Cardiac ventricle fibroblast (primary cell): ENCODE data around the gene POLR3F. TPM values are rescaled to one million over a fixed set of nuclear protein-coding genes. Genes with fewer than 3 reads are reported as not detected.

Experiments
- total RNA-seq: library from RNA; depleted of rRNA; stranded (reverse); fragments of >200 nt; gene quantifications from 2 replicates; pipeline ENCODE4 v1.2.3, GENCODE V29; 2015

POLR3F gene, protein sequence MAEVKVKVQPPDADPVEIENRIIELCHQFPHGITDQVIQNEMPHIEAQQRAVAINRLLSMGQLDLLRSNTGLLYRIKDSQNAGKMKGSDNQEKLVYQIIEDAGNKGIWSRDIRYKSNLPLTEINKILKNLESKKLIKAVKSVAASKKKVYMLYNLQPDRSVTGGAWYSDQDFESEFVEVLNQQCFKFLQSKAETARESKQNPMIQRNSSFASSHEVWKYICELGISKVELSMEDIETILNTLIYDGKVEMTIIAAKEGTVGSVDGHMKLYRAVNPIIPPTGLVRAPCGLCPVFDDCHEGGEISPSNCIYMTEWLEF
- 4.9 TPM in 2 replicates for total RNA-seq

DNA sequence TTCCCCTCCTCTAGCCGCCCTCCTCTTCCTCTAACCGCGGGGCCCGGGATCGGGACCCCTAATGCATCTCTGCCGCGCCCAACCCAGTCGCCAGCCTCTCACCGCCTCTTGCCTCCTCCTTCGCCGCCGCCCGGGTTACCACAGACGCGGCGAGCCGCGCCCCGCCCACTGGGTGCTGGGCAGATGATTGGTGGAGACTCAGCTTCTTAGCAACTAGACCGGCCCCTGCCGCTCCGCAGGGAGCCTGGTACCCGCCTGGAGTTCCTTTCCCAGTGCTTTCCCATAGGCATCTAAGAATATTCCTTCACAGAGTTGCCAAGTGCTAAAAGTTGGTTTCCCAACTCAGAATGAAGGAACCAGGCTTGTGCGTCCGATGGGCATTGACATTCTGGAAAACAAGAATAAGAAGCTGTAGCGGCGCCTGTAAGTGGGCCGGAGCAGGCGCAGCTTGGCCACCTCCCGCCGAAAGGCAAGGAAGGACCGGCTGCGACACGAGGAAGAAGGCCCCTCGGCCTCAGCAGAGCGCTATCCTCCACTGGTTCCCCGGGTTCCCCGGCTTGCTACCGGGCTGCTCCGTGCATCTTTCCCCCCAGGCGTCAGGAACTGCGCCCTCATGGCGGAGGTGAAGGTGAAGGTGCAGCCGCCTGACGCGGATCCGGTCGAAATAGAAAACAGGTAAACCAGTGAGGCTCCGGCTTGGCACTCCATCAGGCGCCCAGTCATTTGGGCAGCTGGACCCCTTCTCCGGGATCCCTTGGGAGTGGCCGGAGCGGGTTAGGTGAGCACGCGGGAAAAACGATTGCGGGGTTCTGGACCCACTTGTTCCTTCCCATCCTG, at the start of gene POLR3F, which contains the start of gene DZANK1:
Gene POLR3F (plus strand): TSS at position 497 of the 837 bp plus-strand sequence. CDS start 117 bp downstream, at position 614.
Gene DZANK1 (minus strand): TSS at position 137 of the 837 bp plus-strand sequence. CDS start 1,672 bp downstream, outside the sequence.

DNA sequence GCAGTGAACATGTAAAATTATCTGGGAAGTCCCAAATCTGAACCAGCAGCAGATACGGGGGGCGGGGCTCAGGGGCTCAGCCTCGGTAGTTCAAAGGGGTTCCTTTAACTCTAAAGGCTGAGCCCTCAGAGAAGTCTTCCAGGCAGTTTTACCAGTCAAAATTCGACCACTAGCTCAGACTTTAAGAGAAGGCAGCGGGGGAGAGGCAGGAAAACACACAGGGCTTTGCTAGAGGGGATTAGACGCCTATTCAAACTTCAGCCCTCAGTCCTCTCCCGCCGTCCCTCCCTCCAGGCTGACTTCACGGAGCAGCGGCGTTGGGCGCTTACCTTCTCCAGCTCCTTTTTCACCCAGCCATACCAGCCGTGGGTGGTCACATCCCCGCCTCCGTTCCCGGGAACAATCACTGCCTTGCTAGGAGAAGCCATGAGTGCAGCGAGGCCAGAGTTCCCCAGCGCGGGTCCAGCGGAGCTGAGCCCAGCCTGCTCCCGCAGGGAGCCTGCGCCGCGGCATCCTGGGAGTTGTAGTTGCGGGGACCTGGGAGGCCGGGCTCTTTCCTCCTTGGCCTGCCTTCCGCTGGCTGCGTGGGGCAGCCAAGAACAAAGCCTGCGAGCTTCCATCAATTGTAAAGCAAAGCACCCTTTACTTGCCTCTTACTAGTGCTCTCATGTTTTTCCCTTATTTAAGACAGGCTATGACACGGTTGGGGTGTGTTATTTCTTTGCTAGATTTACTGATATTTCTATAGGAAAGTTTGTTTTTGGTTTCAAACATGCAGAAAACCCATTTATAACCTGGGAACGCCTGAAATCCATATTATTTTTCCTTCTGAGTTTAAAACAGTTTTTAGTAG, 29.8 kb downstream of the POLR3F start, which contains the start of gene RBBP9:
Gene RBBP9 (minus strand): TSS at position 486 of the 853 bp plus-strand sequence. CDS start 58 bp downstream, at position 428.

DNA sequence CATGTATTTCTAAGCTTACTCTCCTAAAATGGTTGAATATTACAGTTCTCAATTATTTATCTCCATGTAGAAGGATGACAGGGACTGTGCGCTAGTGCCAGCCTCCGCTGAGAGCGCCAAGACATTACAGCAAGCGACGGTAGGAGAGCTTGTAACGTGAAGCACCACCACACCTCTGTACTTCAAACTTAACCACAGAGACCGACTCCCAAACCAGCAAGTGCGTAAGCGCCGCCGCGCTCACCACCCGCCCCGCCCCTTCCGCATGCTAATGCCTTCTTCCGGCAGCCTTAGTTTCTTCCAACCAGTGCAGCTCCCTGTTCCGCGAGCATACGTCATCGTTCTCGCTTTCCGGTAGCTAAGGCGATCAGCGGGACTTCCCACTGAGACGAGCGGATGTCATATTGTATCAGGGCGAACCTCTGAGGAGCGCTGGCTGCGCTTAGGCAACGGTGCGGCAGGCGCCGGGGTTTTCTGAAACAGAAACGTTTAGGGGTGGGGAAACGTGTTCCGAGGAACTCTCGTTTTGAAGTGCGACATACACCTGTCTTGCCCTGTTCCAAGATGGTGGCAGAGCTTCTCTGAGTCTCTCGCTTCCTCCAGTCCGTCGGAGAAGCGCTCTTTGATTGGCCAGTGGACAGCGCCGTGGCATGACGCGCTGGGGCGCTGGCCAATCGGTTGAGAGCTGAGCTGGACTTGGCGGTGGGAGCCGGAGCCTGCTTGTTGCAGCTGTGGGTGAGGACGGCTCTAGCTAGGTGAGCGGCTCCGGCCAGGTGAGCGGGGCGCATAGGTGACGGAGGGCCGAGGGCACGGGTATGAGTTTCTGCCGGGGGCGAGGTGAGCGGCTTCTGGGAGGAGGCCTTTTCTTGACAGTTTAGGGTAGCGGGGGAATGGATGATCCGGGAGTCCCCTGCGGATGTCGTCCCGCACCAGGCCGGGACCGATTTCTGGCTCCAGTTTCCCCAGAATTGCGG, 40.3 kb downstream of the POLR3F start, which contains the start of gene SEC23B:
Gene SEC23B (plus strand): TSS at position 723 of the 974 bp plus-strand sequence. CDS start 2,896 bp downstream, outside the sequence.

Other genes with a start within 250 kb of the POLR3F start
- 7.9 and 11.0 TPM in 2 replicates for gene ZNF133, start 178.9 kb upstream of the POLR3F start, total RNA-seq
- 0.19 and 1.8 TPM in 2 replicates for gene DZANK1, start 360 bp upstream of the POLR3F start, total RNA-seq
- 11.1 and 15.2 TPM in 2 replicates for gene RBBP9, start 29.8 kb downstream of the POLR3F start, total RNA-seq
- gene SEC23B, start 40.5 kb downstream of the POLR3F start, total RNA-seq: 20.5 and 22.0 TPM in 2 replicates
- 102 and 116 TPM in 2 replicates for gene SMIM26, start 100.0 kb downstream of the POLR3F start, total RNA-seq
- gene DTD1, start 120.7 kb downstream of the POLR3F start, total RNA-seq: 29.3 and 31.2 TPM in 2 replicates